ENCODE data around the gene CRIM1. TPM values are rescaled to one million over a fixed set of nuclear protein-coding genes. Genes with fewer than 3 reads are reported as not detected.

The CRIM1 gene
- total and polyA plus RNA-seq, 2 of the 8 experiments (the other 6 are each of a cell fraction or from before 2014, with no cell fraction given): 9.4 to 28.4 TPM

GRCh38 chr2:36568516-36569246 lies 213.1 kb downstream of the CRIM1 start:
- H3K79me2 ChIP-seq (ENCODE audit: control insufficient read depth in 1 of 2, insufficient read depth in 2 of 2, low read length in 2 of 2): 0 out of 4 replicates have a peak, but pooled peaks cover 0 to 2% of the 10 kb centered on the region in 2 experiments
- no peak overlapping the region for H2BK5ac ChIP-seq (ENCODE audit: low read depth, low read length)
- H3K27ac ChIP-seq (ENCODE audit: low read depth, low read length): no peak overlapping the region
- H3K9ac ChIP-seq (replicated peaks in 1 of 4; ENCODE audit: extremely low read depth in 1 of 4, low read depth in 3 of 4, low read length in 3 of 4): no peak overlapping the region
- H2AFZ ChIP-seq (ENCODE audit: low read length): no peak overlapping the region
- no peak for FAIRE-seq
- TF ChIP-seq RBBP5 (IDR thresholded peaks at IDR 0.05; ENCODE audit: borderline replicate concordance, low read depth, low read length) (no peak), JUN (IDR thresholded peaks at IDR 0.05; ENCODE audit: low read depth, low read length) (no peak)
- H3K27me3 ChIP-seq (replicated peaks in 1 of 4; ENCODE audit: control insufficient read depth in 3 of 4, extremely low read depth in 1 of 4, insufficient read depth in 3 of 4, low read length in 3 of 4): no peaks in the 10 kb centered on the region
- no peak overlapping the region for H2BK12ac ChIP-seq (ENCODE audit: low read depth, low read length)
- H4K5ac ChIP-seq (ENCODE audit: insufficient read length, low read depth, low read length): no peak overlapping the region
- H2BK120ac ChIP-seq (replicated peaks; ENCODE audit: low read depth, low read length): no peak overlapping the region
- H2AK5ac ChIP-seq (ENCODE audit: low read depth, low read length): no peak overlapping the region
- H3K18ac ChIP-seq (ENCODE audit: extremely low read depth, low read length): no peak overlapping the region
- WGBS, 2 experiments (ENCODE audit: extremely low coverage in 1 of 2, insufficient coverage in 1 of 2, insufficient read length in 1 of 2, insufficient replicate concordance in 2 of 2, low coverage in 1 of 2, low lambda C conversion rate in 2 of 2, missing lambda C conversion rate in 1 of 2): 79% methylated on average over 6 of the region's 6 CpGs; no CpG with 5 or more reads in 1 of the 2 experiments
- H3K56ac ChIP-seq (replicated peaks; ENCODE audit: insufficient read length, low read depth, low read length): no peak overlapping the region
- no peaks in the 10 kb centered on the region for H3K36me3 ChIP-seq (ENCODE audit: control insufficient read depth in 2 of 4, insufficient read depth in 4 of 4, low read length in 3 of 4)
- H3K4me1 ChIP-seq (replicated peaks in 1 of 4; ENCODE audit: control insufficient read depth in 3 of 4, insufficient read depth in 4 of 4, low read length in 3 of 4): peaks cover 0 to 3% (median 0%) of the 10 kb centered on the region in 4 experiments; a peak in 1 of 7 replicates
- H3K23ac ChIP-seq (ENCODE audit: insufficient read length): no peak overlapping the region
- no peak overlapping the region for H3K4ac ChIP-seq (replicated peaks; ENCODE audit: insufficient read length, low read depth, low read length)
- H2BK15ac ChIP-seq (ENCODE audit: low read length): no peak overlapping the region
- H3K9me3 ChIP-seq (ENCODE audit: insufficient read depth in 2 of 2, low read depth in 1 of 2, low read length in 1 of 2): no peaks in the 10 kb centered on the region
- CTCF ChIA-PET (ENCODE audit: partially characterized antibody): interaction anchor here (0.6 to 1.7 kb wide), 5 partner anchors 12 to 217 kb away, joined by 3 to 6 read pairs (median 4); no protein-coding TSS in a partner anchor
- no peak for DNase-seq (ENCODE audit: low read depth in 1 of 2, low spot score in 2 of 2)
- no peak overlapping the region for H2BK20ac ChIP-seq (ENCODE audit: low read length)
- no peak overlapping the region for H4K8ac ChIP-seq (ENCODE audit: extremely low read depth, insufficient read depth, low read length)
- H3K14ac ChIP-seq (ENCODE audit: insufficient read length): no peak overlapping the region
- H3K4me2 ChIP-seq (ENCODE audit: insufficient read depth in 1 of 2, low read depth in 2 of 2, low read length in 2 of 2): no peak overlapping the region
- H3K23me2 ChIP-seq (ENCODE audit: low read depth, low read length): no peaks in the 10 kb centered on the region
- no peaks in the 10 kb centered on the region for H4K20me1 ChIP-seq (replicated peaks in 1 of 2; ENCODE audit: control insufficient read depth in 1 of 2, insufficient read depth in 2 of 2, low read length in 2 of 2)
- POLR2A ChIA-PET (ENCODE audit: partially characterized antibody): interaction anchor here (1.0 kb wide), 1 partner anchor 17 kb away, joined by 3 read pairs; no protein-coding TSS in a partner anchor
- H3K79me1 ChIP-seq (ENCODE audit: low read depth, low read length): peaks cover 3% of the 10 kb centered on the region; the same call in 1 of the 2 replicates
- no peak overlapping the region for H4K91ac ChIP-seq (replicated peaks; ENCODE audit: insufficient read length, low read length)
- H3K4me3 ChIP-seq (ENCODE audit: extremely low read depth in 1 of 4, insufficient read depth in 2 of 4, low read depth in 3 of 4, low read length in 4 of 4): no peak overlapping the region
